ENCODE measurements around the gene ATP11A.

ATP11A gene

DNA sequence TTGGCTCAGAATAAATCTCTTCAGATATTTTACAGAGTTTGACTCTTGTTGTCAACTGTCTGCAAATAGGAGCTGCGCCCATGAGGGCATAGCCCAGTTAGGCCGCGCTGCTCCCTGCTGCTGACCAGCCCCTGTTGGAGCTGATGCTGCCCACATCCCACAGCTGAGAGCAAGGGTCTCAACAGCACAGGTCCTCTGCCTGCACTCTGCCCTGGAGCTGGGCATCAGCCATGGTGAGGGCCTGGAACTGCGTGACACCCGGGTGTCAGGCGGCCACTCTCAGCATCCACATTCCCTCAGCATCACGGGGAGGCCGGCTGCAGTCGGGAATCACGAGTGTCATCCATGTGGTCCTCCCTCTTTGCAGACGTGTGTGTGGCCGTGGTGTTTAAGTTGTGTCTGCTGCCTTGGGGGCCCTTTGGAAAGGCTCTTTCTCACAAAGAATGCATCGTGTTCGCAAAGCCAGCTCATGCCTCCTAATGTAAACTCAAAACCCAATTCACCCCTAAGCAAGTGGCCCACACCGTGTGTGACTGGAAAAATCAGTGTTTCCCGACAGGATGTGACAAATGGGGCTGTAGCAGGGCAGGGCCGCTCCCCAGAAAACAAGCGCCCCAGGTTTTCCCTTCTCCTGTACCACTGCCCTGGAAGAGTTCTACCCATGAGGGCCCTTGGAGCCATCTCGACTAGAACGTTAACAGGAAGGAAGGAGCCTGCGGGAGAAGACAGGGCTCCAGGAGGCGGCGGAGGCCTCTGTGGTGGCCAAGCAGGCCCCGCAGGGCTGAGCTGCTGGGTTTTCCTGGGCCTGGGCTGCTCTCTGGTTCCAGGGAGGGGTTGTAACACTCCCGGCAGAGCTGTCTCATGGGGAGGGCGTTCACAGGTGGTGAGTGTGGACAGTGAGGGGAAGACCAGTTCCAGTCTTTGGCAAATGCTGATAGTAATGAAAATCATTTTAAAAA is 20.3 kb downstream of the ATP11A start:
- no peak for DNase-seq (ENCODE audit: low read depth)

DNA sequence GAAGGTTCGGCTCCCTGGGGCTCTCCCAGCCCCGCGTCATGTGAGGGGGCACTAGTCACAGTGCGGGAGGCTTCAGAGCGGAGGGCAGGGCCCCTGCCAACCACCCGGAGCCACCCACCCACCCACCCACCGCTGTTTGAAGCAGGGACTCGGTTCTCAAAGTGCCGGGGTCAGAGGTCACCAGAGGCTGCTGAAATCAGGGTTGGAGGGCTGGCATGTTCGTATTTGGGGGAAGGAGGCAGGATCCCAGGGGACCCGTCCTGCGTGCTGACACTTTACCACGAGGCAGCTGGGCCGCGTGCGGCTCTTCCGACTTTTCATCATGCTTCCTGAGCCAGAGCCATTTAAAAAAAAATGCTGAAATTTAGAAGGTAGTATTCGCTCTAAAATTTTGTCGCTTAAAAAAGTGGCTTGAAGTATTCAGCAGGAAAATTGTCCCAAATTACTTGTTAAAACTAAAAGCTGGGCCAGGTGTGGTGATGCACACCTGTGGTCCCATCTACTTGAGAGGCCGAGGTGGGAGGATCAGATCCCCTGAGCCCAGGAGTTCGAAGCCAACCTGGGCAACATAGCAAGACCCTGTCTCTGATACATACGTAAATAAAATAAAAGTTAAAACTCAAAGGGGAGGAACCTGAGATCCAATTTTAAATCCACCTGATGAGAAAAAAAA is 21.2 kb downstream of the ATP11A start:
- no peak for DNase-seq (ENCODE audit: low read depth)

DNA sequence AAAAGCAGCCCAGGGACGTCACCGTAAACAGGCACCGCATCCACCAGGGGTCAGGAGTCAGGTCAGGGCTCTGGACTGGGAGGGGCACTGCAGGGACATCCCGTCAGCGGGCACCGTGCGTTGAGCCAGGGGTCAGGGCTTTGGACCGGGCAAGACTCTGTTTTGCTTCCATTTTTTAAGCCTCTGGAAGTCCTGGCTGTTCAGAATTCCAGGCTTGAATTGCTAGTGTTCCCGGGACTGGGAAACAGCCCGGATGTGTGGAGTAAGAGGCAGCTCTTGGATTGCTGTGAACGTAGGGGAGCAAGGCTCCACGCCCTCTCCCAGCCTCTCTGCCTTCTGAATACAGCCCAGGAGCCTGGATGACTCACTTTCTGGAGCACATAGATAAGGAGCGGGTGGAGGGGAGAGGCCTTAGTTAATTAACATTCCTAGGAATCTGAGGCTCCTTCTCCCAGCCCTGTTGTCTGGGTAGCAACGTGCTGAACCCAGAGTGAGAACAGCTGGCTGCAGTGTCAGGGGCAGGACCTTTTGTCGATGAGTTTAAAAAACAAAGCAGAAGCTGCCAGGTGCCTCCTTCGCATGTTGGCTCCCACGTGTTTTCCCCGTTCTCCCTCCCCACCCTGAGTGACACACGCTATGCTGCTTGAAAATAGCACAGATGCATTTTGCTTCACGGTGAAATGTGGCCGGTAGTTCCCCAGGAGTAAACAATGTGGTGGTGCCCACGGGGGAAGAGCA is 21.9 kb downstream of the ATP11A start:
- peak; percentile 93 for DNase-seq (ENCODE audit: low read depth)

DNA sequence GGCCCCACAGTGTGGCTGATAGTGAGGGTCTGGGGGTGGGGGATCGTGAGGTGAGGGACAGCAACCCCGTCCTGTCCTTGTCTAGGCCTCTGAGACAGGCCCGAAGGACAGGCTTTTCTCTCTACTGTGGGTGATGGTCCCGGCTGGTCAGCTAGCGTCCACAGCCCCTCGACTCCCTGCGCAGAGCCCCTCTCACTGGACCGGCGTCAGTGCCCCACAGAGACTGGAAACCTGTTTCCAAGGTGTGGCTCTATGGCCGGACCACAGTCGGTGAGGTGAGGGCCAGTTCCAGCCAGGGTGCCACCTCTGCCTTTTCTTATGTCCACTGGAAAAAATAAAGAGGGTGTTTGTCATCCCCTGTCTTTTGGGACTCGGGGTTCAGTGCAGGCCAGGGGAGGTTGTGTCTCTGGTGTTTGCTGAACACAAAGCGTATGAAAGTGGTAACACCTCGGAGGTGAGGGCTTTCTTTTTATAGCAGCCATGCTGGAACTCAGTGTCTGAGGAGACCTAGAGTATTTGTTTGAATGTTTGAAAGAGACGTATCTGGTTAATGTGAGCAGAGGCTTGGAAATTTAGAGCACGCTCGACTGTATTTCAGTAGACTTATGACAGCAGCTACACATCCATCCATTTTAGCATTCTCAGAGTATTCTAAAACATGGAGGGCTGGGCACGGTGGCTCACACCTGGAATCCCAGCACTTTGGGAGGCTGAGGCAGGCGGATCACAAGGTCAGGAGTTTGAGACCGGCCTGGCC is 22.8 kb downstream of the ATP11A start:
- no peak for DNase-seq (ENCODE audit: low read depth)

DNA sequence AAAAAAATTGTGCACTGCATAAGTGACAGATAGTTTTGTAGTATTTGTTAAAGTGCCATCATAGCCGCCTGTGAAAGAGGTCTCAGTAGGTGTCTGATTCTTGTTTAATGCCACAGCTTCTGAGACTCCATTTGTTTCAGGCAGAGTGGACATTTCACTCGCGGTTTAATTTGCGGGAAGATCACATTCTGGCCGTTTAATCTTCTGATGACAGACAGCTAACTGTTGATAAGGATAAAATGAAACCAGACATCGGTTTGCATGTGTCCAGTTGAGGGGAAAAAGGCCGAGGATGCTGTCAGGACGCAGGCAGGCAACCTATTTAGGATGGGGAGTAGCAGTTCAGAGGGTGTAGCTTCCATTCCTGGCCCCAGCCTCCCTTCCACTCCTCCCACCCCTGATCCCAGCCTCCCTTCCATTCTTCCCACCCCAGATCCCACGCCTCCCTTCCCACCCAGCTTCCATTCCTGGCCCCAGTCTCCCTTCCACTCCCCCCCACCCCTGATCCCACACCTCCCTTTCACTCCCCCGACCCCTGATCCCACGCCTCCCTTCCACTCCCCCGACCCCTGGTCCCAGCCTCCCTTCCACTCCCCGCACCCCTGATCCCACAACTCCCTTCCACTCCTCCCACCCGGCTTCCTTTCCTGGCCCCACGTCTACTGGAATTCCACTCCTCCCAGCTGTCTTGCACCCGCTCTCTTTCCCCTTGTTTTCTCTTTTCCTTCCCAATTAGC is 23.8 kb downstream of the ATP11A start:
- no peak for DNase-seq (ENCODE audit: low read depth)

DNA sequence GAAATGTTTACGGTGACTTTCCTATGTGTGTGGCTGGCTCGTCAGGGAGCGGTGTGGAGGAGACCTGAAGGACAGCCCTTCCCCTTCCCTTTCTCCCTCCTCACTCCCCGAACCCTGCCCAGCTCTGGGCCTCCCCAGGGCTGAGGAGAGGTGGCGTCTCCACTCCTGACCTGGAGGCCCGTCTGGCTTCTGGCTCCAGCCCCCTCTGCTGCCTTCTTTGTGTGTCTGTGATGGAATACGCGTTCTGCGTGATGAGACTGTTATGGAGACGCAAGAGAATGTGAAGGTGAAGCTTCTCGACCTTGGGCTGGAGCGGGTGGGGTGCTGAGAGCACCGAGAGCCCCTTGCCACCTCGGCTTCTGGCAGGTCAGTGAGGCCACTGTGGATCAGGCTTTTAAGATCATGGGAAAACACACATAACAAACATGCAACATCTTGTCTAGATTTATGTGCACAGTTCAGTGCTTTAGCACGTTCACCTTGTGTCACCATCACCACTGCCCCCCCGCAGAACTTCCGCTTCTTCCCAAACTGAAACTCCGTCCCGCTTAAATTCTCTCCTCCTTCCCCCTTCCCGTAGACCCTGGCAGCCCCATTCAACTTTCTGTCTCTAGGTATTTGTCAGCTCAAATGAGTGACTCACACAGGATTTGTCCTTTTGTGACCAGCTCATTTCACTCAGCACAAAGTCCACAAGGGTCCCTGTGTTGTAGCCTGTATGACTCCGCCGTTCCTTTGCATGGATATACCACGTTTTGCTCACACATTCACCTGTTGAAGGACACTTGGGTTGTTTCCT is 24.7 kb downstream of the ATP11A start:
- DNase-seq (ENCODE audit: low read depth), result peak; percentile 28

DNA sequence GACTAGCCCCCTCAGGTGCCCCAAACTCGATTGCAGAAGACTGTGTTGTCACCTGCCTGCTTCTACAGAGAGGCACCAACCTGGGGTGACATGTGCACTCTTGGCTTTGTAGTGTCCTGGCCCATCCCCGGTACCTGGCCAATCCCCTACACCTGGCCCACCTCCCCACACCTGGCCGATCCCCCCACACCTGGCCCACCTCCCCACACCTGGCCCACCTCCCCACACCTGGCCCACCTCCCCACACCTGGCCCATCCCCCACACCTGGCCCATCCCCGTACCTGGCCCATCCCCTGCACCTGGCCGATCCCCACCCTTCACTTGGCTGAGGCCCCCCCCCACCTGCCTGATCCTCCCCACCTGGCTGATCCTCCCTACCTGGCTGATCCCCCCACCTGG is 25.4 kb downstream of the ATP11A start:
- DNase-seq (ENCODE audit: low read depth), result no peak

DNA sequence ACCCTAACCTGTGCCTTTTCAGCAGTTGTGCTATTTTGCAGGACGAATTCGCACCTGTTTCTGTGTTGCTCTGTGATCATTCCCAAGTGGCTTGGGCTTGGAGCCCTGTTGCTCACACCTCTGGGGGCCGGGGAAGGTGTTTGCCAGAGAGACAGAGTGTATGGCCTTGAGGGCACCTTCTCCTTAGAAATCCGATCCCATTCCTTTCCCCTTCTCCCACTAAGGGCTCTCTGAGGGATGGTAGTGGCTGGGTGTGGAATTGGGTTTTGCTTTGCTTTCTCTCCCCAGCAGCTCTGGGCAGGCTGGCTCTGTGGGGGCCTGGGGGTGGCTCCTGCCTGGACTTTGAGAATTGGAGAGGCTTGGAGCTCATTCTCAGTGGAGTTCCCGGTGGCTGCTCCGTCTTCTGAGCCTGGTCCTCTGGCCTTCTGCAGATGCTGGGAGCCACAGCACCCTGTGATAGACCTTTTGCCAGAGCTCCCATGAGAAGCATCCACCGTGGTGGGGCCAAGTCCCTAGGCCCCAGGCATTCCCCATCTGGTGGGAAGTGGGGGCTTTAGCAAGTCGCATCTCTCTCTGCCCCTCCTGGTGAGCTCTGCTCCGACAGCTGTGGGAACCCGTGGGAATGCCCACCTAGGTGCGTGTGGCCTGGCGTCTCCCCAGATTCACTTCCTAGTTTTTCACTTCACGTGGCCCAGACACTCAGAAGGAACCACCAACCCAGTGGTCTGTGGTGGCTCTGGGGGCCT is 26.1 kb downstream of the ATP11A start:
- no peak for DNase-seq (ENCODE audit: low read depth)

DNA sequence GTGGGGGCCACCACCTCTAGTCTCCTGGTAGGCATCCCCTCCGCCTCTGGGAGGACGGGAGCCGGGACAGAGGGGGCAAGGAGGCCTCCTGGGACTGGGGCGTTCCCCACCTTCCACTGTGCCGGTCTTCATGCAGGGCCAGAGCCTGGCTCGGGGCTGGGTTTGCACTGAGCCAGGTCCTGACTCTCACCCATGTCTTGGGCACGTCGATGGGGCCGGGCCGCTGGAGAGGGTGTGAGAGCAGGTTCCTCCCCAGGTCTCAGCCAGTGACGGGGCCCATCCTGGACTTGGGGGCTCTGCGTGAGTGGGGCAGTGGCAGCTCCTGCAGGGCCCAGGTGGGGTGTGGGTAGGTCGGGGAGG is 26.6 kb downstream of the ATP11A start:
- DNase-seq (ENCODE audit: low read depth), result no peak

DNA sequence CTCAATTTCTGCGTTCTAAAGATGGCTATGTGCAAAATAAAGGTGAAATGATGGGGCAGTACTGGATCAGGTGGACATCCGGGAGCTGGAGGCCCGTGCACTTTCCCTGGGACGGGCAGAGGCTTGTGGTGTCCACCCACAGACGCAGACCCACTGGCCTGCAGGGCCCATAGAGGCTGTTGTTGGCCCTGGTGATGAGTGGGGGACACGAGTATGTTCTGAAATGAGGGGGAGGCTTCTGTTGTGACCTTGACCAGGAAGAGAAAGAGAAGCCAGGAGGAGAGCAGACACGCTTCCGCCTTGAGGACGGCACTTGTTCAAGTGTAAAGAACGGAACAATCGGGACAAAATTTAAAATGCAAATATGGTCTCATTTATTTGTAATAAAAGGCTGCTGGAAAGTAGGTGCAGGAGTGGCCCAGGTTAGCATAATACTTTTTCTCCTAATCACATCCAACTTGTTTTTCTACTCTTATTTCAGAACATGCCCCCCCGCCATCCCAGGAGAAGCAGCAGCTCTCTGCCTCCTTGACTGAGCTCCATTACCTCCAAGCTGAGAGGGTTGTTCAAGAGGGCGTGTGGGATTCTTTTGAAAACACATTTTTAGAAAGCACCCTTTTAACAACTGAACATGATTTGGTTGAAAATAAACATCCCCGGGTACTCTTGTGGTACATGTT is 27.1 kb downstream of the ATP11A start:
- no peak for DNase-seq (ENCODE audit: low read depth)

DNA sequence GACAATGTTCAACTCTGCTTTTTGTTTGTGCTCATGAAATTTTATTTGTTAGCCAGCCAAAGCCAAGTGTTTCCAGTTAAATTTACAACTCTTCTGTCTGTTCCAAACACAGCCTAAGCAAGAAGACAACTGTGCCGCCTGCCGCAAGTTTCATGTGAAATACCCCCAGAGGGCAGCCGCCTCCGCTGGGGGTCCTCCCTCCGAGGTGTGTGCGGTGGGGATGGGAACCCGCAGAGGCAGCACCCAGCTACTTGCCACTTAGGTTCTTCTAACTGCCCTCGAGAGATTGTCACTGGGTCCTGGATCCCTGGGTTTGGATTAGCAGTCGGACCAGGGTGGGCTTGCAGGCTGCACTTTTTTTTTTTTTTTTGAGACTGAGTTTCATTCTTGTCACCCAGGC is 28.5 kb downstream of the ATP11A start:
- DNase-seq (ENCODE audit: low read depth), result no peak

DNA sequence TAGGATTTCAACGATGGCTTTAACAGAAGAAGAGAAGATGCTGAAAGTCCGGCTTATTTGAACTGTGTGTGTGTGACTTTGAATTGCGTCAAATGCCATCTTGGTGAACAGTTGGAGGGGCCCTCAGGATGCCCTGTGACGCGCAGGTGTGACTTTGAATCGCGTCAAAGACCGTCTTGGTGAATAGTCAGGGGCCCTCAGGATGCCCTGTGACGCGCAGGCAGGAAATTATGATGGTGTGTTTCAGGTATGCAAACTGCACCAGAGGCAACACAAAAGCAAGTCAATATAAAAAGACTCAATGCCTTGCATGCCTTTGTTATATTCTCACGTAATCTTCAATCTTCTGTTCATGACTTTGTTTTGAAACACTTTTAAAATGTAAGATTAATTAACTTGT is 29.2 kb downstream of the ATP11A start:
- no peak for DNase-seq (ENCODE audit: low read depth)

DNA sequence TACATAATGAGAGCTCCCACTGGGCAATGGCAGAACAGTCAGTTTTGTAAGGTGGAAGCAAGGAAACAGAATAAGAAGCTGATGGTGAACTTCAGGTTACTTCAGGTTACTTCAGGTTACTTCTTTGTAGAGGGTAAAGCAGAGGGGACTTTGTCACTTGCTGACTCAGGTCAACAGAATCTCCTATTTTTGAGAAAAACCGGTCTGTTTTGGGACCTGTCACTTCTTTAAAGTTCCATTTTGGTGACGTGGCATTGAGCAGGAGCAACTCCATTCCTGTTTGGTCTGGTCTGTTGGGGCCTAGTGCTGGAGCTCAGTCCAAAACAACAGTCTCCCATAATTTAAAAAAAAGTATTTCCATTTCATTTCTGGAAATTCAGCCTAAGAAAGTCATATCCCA is 29.7 kb downstream of the ATP11A start:
- DNase-seq (ENCODE audit: low read depth), result no peak

DNA sequence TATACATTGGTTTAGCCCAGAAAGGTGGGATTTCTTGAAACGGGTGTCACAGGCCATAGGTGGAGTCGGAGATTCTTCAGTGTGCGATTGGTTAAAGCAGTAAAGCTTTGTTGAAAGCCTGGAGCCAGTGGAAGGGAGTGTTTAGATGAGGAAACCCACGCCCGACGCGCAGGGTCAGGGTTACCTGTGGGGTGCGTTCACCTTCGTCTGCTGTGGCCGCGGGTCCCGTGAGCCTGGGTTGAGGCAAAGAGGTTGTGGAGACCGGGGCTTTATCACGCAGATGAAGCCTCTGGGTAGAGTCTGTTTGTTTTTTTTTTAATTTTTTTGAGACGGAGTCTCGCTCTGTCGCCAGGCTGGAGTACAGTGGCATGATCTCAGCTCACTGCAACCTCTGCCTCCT is 30.4 kb downstream of the ATP11A start:
- DNase-seq (ENCODE audit: low read depth), result no peak

DNA sequence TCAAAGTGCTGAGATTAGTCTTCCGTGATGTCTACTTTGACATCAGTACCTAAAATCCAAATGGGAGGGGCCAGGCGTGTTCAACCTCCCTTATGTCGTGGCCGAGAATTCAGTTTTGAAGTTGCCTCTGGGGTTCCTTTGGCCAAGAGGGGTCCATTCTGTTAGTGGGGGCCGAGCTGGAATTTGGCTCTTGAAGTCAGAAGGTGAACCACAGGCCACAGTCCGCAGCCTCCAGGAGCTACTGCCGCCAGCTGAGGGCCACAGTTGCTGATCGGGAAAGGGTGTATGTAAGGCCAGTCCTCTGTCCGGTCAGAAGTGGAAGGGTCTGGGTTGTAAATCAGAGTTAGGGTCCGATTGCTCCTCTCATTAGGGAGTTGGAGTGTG is 31.0 kb downstream of the ATP11A start:
- no peak for DNase-seq (ENCODE audit: low read depth)

DNA sequence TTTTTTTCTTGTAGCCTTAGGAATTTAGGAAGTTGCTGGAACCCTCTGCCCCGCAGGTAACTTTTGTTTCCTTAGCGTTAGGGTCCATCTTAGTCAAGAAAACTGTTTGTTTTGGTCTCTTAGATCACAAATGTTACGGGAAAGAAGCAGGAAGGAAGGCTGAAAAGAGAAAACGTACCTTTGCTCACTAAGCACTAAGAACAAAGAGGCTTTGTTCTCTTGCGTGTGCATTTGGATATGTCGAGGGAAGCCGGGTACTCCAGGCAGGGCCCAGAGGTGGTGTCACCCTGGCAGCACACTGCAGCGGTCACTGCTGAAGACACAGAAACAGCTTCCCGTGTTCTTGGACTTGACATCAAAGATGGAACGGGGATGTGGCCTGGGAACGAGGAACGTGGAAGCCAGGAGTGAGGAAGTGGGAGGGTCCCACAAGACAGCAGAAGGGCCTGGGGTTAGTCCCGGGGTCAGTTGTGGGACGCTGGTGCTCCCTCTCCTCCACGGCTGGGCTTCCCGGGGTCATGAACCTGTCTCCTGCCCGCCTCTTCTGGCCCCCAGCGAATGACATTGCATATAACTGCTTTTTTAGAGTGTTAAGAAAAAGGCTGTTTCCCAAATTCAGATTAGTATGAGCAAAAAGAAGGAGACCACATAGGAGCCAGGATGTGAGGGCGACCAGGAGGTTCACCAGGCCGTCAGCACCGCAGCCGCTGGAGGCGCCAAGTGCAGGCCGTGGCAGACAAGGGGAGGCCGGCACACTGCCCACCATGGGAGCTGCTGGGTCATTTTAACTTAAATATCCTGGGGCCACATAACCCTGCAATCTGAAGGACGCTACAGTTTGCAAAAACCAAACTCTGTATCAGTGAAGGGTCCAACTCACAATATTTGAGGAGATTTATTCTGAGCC is 31.6 kb downstream of the ATP11A start:
- DNase-seq (ENCODE audit: low read depth), result no peak

DNA sequence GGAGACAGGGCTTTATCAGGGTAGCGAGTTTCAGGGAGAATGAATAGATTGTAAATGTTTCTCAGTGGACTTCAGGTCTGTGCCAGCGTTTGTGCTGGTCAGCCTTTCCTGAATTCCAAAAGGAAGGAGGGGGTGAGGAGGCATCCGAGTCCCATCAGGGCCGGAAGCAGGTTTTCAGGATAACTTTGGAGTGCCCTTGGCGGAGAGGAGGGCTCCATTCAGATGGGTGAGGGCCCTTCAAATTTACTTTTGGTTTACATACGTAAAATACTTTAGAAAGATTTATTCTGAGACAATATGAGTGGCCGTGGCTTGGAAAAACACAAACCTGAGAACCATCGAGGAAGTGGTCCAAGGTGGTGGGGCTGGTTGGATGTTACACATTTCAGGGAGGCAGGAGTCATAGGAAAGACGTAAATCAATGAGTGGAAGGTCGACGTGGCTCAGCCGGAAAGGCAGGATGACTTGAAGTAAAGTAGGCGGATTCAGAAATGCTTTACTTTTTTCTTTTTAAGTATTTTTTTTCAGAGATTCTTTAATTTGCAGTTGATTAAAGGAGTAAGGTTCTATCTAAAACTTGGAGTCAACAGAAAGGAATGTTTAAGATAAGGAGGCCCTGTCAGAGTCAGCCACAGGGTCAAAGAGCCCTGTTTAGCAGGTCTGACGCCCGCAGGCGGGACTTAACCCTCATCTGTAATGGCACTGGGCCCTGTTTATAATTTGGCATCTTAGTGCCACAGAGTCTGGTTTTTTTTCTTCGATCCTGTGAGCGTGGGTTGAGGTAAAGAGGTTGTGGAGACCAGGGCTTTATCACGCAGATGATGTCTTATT is 32.8 kb downstream of the ATP11A start:
- peak; percentile 74 for DNase-seq (ENCODE audit: low read depth)
